Activated naive CD4-positive, alpha-beta T cell treated with anti-CD3 and anti-CD28 coated beads, Interleukin-2, amount 50 U/mL, for 72 hours (primary cell): Measurements from ENCODE around the gene THNSL1. TPM values are rescaled to one million over a fixed set of nuclear protein-coding genes. Genes with fewer than 3 reads are reported as not detected.
"Not testable (repeated sequence)": the region's sequence is repeated elsewhere in the genome, so short reads cannot be mapped to it uniquely, and the experiment has no call there.

Experiments used
- ATAC-seq, 2 donors: fragments of 150-1000 bp; cut with Tn5 transposase; 2 replicates each; pipeline ENCODE4 v1.10.0; 2021; ENCODE audit warnings: mild to moderate bottlenecking in 2 of 2, moderate library complexity in 2 of 2
- DNase-seq, 2 donors: peaks; one replicate each; pipeline ENCODE4 v3.0.0; 2021 to 2022; ENCODE audit warnings: low spot score in 2 of 2
- H3K27ac Mint-ChIP-seq, 2 donors: one replicate each; pipeline ENCODE4 v1.8.0; 2022; ENCODE audit warnings: mild to moderate bottlenecking in 2 of 2, mixed read lengths in 2 of 2
- H3K36me3 Mint-ChIP-seq, 2 donors: one replicate each; pipeline ENCODE4 v1.8.0; 2022; ENCODE audit warnings: mixed read lengths in 2 of 2
- H3K9me3 Mint-ChIP-seq, 2 donors: one replicate each; pipeline ENCODE4 v1.8.0; 2022; ENCODE audit warnings: mixed read lengths in 2 of 2
- total RNA-seq, 2 donors: library from RNA; stranded (reverse); gene quantifications; one replicate each; pipeline ENCODE4 v1.2.3, GENCODE V29; 2022

Gene THNSL1
- total RNA-seq, 2 donors from 2014 or later = 3.7 to 6.7 TPM

GRCh38 chr10:24991298-24991697 is 25.1 kb upstream of the THNSL1 start:
- DNase-seq (no peak), ATAC-seq (no peak)
- Mint-ChIP-seq H3K27ac (no peak overlapping the region), H3K36me3 (no peaks in the 10 kb centered on the region), H3K9me3 (no peaks in the 10 kb centered on the region)

GRCh38 chr10:24992512-24993133 is 23.8 kb upstream of the THNSL1 start:
- DNase-seq (no peak), ATAC-seq (no peak)
- H3K9me3 Mint-ChIP-seq = no peaks in the 10 kb centered on the region

GRCh38 chr10:24993237-24993958 is 23.0 kb upstream of the THNSL1 start:
- no peak overlapping the region for H3K27ac Mint-ChIP-seq
- H3K9me3 Mint-ChIP-seq = peaks cover 0 to 5% of the 10 kb centered on the region in 2 donors
- ATAC-seq (no peak), DNase-seq (no peak)
- H3K36me3 Mint-ChIP-seq = no peaks in the 10 kb centered on the region

More at GRCh38 chr10:24992512-24993133, 23.8 kb upstream of the THNSL1 start:
- Mint-ChIP-seq H3K27ac (no peak overlapping the region), H3K36me3 (no peaks in the 10 kb centered on the region)

- H3K36me3 Mint-ChIP-seq = no peaks in the 10 kb centered on the region
These were observed 21.3 kb upstream of the THNSL1 start for GRCh38 chr10:24995072-24995471.

GRCh38 chr10:24998044-24998443 is 18.4 kb upstream of the THNSL1 start:
- H3K9me3 Mint-ChIP-seq = peaks cover 10 to 26% of the 10 kb centered on the region in 2 donors
- H3K27ac Mint-ChIP-seq = no peak overlapping the region
- peaks cover 0 to 15% of the 10 kb centered on the region in 2 donors for H3K36me3 Mint-ChIP-seq
- ATAC-seq (no peak), DNase-seq (no peak)

More at GRCh38 chr10:24995072-24995471, 21.3 kb upstream of the THNSL1 start:
- no peak for ATAC-seq
- no peak for DNase-seq
- H3K9me3 Mint-ChIP-seq = peaks cover 0 to 9% of the 10 kb centered on the region in 2 donors
- H3K27ac Mint-ChIP-seq = no peak overlapping the region

- Mint-ChIP-seq H3K36me3 (peaks cover 0 to 14% of the 10 kb centered on the region in 2 donors), H3K9me3 (peaks cover 0 to 14% of the 10 kb centered on the region in 2 donors)
- H3K27ac Mint-ChIP-seq, ATAC-seq, DNase-seq: not testable (repeated sequence)
These were observed 4.8 kb upstream of the THNSL1 start for GRCh38 chr10:25011591-25011990.

- no peak for DNase-seq
- H3K36me3 Mint-ChIP-seq = peaks cover 10 to 21% of the 10 kb centered on the region in 2 donors
- H3K9me3 Mint-ChIP-seq = peaks cover 0 to 14% of the 10 kb centered on the region in 2 donors
- no peak for ATAC-seq
- H3K27ac Mint-ChIP-seq = no peak overlapping the region
These were observed 1.8 kb upstream of the THNSL1 start for GRCh38 chr10:25014579-25014978.

GRCh38 chr10:25015828-25016375 is 510 bp upstream of the THNSL1 start, which contains the start of gene ENKUR:
TSS of gene ENKUR (minus strand) at chr10:25016158. CDS start at chr10:25015936, 222 bp downstream.
- peaks cover 0 to 14% of the 10 kb centered on the region in 2 donors for H3K9me3 Mint-ChIP-seq
- ATAC-seq (peak; percentile 51 to 65), DNase-seq (peak; percentile 85 to 87)
- peak within 1 kb of the TSS; percentile 92 to 98 for H3K27ac Mint-ChIP-seq
- peaks cover 10 to 21% of the 10 kb centered on the region in 2 donors for H3K36me3 Mint-ChIP-seq

- DNase-seq (no peak), ATAC-seq (no peak)
- Mint-ChIP-seq H3K9me3 (peaks cover 0 to 13% of the 10 kb centered on the region in 2 donors), H3K36me3 (peaks cover 10 to 20% of the 10 kb centered on the region in 2 donors), H3K27ac (peak overlapping the region; percentile 92 to 98)
These were observed 760 bp downstream of the THNSL1 start for GRCh38 chr10:25017154-25017590.

- peak overlapping the region; percentile 92 to 98 for H3K27ac Mint-ChIP-seq
- H3K9me3 Mint-ChIP-seq = peaks cover 0 to 8% of the 10 kb centered on the region in 2 donors
- DNase-seq (no peak), ATAC-seq (no peak)
- H3K36me3 Mint-ChIP-seq = peaks cover 10 to 15% of the 10 kb centered on the region in 2 donors
These were observed 1.2 kb downstream of the THNSL1 start for GRCh38 chr10:25017661-25018060.

- DNase-seq = no peak
- Mint-ChIP-seq H3K36me3 (peaks cover 13 to 15% of the 10 kb centered on the region in 2 donors), H3K27ac (peak overlapping the region in 1 of 2 donors; percentile 79), H3K9me3 (no peaks in the 10 kb centered on the region)
- ATAC-seq = no peak
These were observed 2.3 kb downstream of the THNSL1 start for GRCh38 chr10:25018703-25019102.

- DNase-seq (no peak), ATAC-seq (no peak)
- H3K9me3 Mint-ChIP-seq = no peaks in the 10 kb centered on the region
- H3K36me3 Mint-ChIP-seq = peaks cover 5 to 16% of the 10 kb centered on the region in 2 donors
- H3K27ac Mint-ChIP-seq = no peak overlapping the region
These were observed 6.9 kb downstream of the THNSL1 start for GRCh38 chr10:25023278-25023677.

GRCh38 chr10:25024528-25024927 is 8.1 kb downstream of the THNSL1 start:
- H3K9me3 Mint-ChIP-seq = no peaks in the 10 kb centered on the region
- peaks cover 5 to 12% of the 10 kb centered on the region in 2 donors for H3K36me3 Mint-ChIP-seq
- DNase-seq = no peak
- H3K27ac Mint-ChIP-seq = no peak overlapping the region
- ATAC-seq = no peak

GRCh38 chr10:25026463-25026862 is 10.1 kb downstream of the THNSL1 start:
- no peak for DNase-seq
- peaks cover 4 to 5% of the 10 kb centered on the region in 2 donors for H3K9me3 Mint-ChIP-seq
- H3K36me3 Mint-ChIP-seq = peaks cover 9 to 12% of the 10 kb centered on the region in 2 donors
- ATAC-seq = no peak
- H3K27ac Mint-ChIP-seq = no peak overlapping the region

- no peak for DNase-seq
- peaks cover 4 to 5% of the 10 kb centered on the region in 2 donors for H3K36me3 Mint-ChIP-seq
- no peak for ATAC-seq
- H3K9me3 Mint-ChIP-seq = peaks cover 4 to 5% of the 10 kb centered on the region in 2 donors
- no peak overlapping the region for H3K27ac Mint-ChIP-seq
These were observed 12.3 kb downstream of the THNSL1 start for GRCh38 chr10:25028711-25029110.

- no peak overlapping the region for H3K27ac Mint-ChIP-seq
- DNase-seq = no peak
- peaks cover 4 to 5% of the 10 kb centered on the region in 2 donors for H3K9me3 Mint-ChIP-seq
- H3K36me3 Mint-ChIP-seq = peaks cover 0 to 4% of the 10 kb centered on the region in 2 donors
- no peak for ATAC-seq
These were observed 13.1 kb downstream of the THNSL1 start for GRCh38 chr10:25029519-25029918.

GRCh38 chr10:25036381-25036780 is 20.0 kb downstream of the THNSL1 start:
- Mint-ChIP-seq H3K36me3 (no peaks in the 10 kb centered on the region), H3K9me3 (no peaks in the 10 kb centered on the region), H3K27ac (no peak overlapping the region)
- DNase-seq = no peak
- no peak for ATAC-seq
